ENCODE measurements around the gene ENOX1.

The ENOX1 gene

GRCh38 chr13:43694146-43694664, 92.6 kb downstream of the ENOX1 start:
- TF ChIP-seq CTCF (conservative IDR thresholded peaks at IDR 0.05) (no peak), ZFX (IDR thresholded peaks at IDR 0.05) (no peak)
- H3K27ac ChIP-seq = no peak overlapping the region

DNA sequence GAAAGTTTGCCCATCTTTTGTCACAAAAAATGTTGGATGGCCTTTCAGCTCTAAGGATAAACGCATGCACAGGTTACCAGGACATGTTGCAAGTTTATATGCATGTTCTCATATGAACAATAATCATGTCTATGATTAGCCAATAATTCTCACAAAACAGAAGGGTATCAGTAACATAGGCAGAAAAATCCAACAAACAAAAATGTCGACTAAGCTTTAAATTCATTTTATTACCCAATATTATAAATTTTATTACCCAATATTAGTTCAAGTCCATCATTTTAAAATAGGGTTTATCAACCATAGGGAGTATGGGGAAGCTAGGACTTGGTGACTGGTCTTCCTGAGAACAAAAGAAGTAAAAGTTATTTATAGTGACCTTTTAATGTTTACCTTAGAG, 93.1 kb downstream of the ENOX1 start:
- no peak overlapping the region for H3K27ac ChIP-seq
- TF ChIP-seq ZFX (IDR thresholded peaks at IDR 0.05) (no peak), CTCF (conservative IDR thresholded peaks at IDR 0.05) (no peak)

DNA sequence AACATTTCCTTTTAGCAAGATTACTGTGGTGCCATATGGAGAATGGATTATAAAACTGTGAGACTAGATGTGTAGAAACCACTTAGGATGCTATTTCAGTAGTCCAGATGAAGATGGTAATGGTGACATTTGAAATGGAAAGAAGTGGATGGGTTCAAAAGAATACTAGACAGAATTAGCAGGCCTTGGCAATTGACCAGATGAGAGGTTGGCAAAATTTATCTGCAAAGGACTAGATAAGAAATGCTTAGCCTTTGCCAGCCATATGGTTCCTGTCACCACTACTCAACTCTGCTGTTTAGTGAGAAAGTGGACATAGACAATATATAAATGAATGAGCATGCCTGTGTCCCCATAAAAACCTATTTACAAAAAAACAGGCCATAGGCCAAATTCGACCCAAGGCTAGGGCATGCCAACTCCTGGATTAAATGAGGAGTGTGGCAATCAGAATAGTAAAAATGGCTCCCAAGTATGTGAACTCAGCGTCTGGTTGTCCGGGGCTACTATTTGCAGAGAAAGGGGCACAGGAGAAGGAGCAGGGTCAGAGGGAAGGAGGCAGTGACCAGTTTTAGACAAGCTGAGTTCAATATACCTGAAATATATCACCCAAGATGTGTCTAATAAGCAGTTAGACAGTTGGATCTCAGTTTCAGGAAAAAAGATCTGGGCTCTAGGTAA, 98.4 kb downstream of the ENOX1 start:
- TF ChIP-seq ZFX (IDR thresholded peaks at IDR 0.05) = no peak
- no peak for TF ChIP-seq CTCF (conservative IDR thresholded peaks at IDR 0.05)
- no peak overlapping the region for H3K27ac ChIP-seq

DNA sequence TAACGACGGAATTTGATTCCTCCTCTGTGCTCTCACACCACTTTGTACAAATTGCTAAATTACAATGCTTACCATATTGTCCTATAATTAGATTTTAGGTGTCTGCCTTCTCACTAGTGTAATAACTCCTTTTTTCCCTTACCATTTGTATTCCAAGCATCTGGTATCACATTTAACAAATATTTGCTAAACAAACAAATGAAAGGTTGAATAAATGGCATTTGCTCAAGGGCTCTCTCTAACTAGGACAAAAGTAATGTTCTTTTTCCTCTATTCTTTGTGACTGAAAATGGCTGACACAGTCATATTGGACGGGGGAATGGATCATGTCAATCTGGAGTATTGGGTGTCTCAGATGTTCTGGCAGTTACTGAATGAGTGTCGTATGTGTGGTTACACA, 99.7 kb downstream of the ENOX1 start:
- TF ChIP-seq CTCF (conservative IDR thresholded peaks at IDR 0.05) (no peak), ZFX (IDR thresholded peaks at IDR 0.05) (no peak)

GRCh38 chr13:43686557-43686956, 100.2 kb downstream of the ENOX1 start:
- no peak overlapping the region; the same call in 1 of the 2 replicates for H3K27ac ChIP-seq
- TF ChIP-seq ZFX (IDR thresholded peaks at IDR 0.05) = no peak
- TF ChIP-seq CTCF (conservative IDR thresholded peaks at IDR 0.05) = no peak

More for the DNA sequence above, 99.7 kb downstream of the ENOX1 start:
- H3K27ac ChIP-seq = no peak overlapping the region

DNA sequence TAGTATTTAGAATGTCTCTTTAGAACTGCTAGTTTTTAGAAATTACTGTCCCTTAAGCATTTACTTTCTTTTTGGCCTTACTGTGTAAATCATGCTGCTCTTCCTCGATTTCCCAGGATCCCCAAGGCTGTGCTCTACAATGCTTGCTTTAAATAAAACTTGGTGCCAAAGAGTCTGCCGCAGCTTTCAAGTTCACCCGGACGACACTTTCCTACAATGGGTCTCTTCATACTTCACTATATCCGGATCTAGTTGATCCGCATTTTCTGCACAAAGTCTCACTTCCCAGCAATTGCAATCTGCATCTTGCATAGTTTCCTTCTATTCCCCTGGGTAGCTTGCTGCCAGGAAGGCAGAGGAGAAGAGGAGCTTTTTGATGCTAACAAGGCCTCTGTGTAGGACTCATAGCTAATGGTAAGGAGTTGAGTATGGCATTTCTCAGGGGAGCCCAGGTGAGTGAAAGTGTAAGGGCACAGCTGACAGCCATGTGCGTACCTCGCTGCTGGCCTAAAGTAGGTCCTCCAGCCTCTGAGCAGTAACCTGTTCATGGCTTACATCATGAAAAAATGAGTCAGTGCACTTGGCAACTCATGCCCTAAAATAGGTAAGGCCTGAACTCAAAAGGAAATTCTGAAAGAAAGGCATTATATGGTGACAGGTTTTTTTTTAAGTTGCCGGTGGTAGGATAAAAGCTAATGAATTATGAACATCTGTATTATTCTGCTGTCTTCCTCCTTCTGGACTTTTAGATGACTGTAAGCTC, 101.6 kb downstream of the ENOX1 start:
- no peak overlapping the region for H3K27ac ChIP-seq
- TF ChIP-seq ZFX (IDR thresholded peaks at IDR 0.05) (no peak), CTCF (conservative IDR thresholded peaks at IDR 0.05) (no peak)

DNA sequence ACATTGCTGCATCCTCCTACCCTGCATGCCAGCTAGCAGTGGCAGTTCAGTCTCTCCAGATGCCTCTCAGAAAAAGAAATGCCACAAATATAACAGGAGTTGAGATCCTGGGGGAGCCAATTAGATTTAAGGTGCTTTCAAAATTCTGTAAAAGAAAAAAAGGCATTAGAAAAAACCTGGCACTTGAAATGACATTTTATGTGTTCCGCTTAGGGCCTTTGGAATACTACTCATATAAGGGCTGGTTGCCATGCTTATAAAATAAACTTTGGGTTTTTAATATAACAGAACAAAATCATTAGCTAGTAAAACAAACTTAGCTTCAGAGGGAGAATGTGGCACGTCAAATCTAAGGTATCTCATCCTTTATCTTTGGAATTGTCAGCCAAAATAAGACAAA, 104.1 kb downstream of the ENOX1 start:
- TF ChIP-seq CTCF (conservative IDR thresholded peaks at IDR 0.05) = no peak
- no peak for TF ChIP-seq ZFX (IDR thresholded peaks at IDR 0.05)
- peak overlapping the region; percentile 41; the same call in 1 of the 2 replicates for H3K27ac ChIP-seq

All from C4-2B (cell line).